Germinal center (tissue), 1 donor: ENCODE data around the gene ITPR3.
"Not testable (repeated sequence)": the region's sequence is repeated elsewhere in the genome, so short reads cannot be mapped to it uniquely, and the experiment has no call there.

Experiments used
- DNase-seq: peaks from one replicate; pipeline ENCODE4 v3.0.0; 2012; ENCODE audit warnings: mixed read lengths, low spot score

Gene ITPR3

GRCh38 chr6:33591424-33592032, 29.6 kb upstream of the ITPR3 start:
- no peak for DNase-seq

GRCh38 chr6:33592280-33592594, 28.9 kb upstream of the ITPR3 start:
- no peak for DNase-seq

- DNase-seq: peak; percentile 87
These were observed 28.3 kb upstream of the ITPR3 start for GRCh38 chr6:33592595-33593413.

DNA sequence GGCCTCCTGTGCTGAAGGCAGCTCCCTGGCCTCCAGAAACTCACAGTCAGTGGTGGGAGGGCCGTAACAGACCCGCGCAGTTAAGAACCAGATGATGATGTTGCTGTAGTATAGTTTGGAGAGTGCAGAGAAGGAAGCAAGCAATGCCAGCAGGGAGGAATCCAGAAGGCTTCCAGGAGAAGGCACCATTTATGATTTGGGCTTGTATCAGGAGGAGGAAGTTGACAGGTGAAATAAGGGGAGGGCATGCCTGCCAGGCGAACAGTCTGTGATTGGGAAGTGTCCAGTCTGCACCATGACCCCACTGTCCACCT, 27.8 kb upstream of the ITPR3 start:
- no peak for DNase-seq

DNA sequence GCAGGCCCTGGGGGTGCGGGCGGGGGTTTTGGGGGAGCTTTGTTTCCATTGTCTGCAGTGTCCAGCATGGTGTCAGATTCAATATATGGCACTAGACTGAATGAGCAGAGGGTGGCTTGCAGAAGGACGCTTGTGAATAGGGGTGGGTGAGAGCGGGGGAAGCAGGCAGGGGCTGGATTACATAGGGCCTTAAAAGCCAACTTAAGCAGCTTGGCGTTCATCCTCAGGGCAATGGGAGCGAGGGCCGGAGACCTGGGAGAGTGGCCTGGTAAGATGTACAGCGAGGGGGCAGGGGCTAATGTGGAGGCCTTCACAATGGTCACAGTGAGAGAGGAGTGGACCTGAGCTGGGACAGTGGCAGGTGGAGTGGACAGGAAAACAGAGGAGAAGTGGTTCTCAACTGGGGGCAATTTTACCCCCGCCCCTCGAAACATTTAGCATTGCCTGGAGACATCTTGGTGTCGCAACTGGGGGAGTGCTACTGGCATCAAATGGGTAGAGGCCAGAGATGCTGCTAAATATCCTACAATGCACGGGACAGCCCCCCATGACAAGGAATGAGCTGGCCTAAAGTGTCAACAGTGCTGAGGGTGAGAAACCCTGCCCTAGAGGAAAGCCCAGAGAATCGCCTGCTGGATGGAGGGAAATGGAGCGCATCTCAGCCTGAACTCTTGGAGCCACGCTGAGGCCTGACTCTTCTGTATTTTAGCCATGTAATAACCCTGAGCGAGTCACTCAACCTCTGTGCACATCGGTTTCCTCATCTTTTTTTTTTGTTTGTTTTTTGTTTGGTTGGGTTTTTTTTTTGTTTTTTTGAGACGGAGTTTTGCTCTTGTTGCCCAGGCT, 25.9 kb upstream of the ITPR3 start:
- no peak for DNase-seq

DNA sequence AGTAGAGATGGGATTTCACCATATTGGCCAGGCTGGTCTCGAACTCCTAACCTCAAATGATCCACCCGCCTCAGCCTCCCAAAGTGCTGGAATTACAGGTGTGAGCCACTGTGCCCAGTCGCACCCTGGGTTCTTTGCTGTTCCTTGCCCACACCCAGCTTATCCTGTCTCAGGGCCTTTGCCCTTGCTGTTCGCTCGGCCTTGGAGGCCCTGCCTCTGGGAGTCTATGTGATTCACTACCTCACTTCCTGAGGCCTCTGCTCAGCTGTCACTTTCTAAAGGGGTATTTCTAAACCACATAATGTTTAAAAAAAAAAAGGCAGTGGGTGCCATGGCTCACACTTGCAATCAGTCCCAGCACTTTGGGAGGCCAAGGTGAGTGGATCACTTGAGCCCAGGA, 24.2 kb upstream of the ITPR3 start:
- DNase-seq: not testable (repeated sequence)

- no peak for DNase-seq
These were observed 23.4 kb upstream of the ITPR3 start for GRCh38 chr6:33597551-33598322.

DNA sequence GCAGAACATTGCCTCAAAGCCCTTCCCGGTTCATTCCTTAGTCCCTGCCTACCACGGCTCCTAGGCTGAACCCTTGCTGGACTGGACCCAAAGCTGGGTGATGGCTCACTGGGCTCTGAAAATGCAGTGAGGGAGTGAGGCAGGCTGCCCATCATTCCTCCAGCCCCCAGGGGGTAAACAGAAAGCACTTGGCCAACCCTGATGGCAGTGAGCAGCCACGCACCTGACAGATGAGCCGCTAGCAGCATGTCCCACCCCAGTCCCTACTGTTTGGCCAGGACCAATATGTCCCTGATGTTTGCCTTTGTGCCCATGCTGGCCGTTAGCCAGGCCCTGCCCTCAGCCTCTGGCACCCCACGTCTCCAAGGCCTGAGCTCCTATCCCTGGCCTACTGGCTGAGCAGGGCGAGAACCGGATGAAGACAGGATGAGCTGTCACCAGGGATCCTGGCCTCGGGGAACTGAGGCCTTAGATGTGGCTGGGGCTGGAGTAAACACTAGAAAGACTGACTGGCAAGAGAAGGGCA, 21.6 kb upstream of the ITPR3 start:
- DNase-seq: no peak

DNA sequence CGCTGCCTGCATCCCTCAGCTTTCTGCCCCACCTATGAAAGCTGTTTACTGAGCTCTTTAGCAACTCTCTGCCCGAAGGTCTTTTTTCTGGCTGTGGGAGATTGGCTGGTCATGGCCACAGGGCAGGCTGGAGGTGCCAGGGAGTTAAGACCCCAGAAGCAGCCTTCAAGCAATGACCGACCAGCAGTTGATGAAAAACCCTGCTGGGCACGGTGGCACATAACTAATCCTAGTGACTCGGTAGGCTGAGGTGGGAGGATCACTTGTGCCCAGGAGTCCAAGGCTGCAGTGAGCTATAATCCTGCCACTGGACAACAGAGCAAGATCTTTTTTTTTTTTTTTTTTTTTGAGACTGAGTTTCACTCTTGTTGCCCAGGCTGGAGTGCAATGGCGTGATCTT, 20.4 kb upstream of the ITPR3 start:
- DNase-seq: no peak

DNA sequence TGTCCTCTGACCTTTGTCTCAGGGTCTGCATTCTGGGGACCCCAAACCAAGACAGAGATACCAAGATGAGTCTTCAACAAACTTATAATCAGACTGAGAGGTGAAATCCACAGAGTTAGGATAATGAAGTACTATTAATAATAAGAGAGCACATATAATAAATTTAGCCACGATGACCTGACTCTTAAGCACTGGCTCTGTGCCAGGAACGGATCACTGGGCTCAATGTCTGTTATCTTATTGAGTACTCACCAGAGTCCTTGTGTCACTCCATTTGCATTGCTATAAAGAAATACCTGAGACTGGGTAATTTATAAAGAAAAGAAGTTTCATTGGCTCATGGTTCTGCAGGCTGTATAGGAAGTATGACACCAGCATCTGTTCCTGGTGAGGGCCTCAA, 18.9 kb upstream of the ITPR3 start:
- DNase-seq: no peak

- DNase-seq: no peak
These were observed 15.9 kb upstream of the ITPR3 start for GRCh38 chr6:33604941-33605854.

DNA sequence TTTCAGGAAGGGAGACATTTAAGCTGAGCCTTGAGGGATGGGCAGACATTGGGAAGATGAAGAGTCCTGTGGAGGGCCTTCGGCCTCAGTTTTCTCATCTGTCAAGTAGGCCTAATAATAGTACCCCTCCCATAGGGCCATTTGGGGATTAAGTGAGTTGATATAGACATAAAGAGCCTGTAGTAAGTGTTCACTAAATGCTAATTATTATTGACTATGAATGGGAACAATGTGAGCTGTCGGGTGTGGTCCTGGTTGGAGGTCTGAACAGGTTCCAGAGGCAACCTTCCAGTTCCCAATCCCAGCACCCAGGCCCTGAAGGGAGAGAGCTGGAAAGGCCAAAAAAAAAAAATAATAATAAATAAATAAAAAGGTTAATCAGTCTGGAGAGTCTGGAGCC, 14.5 kb upstream of the ITPR3 start:
- DNase-seq: no peak

DNA sequence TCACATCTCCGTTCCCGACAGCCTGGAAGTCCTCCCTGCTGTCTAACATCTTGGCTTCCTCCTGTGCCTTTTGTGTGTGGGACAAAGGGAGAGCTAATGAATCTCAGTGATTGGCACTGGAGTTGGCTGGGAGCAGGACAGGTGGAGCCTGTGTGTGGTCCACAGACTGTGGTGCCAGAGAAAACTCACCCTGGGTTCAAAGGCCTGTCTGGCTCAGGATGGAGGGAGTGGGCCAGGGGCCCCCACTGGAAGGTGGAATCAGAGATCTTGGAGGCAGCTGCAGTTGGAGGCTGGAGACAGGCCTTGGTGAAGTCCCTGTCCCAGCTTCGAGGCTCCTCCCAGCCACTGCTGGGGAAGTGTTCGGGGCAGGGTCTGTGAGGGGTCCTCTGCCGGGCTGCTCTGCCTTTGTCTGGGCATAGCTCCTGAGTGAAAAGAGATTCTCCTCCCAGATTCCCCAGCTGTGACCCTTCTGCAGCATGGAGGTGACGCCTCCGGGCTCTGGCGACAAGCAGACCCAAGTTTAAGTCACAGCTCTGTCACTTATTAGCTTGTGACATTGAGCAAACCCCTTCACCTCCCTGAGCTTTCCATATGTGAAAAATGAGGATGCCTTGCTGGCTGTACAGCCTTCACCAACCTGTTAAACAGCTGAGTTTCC, 13.9 kb upstream of the ITPR3 start:
- DNase-seq: no peak

DNA sequence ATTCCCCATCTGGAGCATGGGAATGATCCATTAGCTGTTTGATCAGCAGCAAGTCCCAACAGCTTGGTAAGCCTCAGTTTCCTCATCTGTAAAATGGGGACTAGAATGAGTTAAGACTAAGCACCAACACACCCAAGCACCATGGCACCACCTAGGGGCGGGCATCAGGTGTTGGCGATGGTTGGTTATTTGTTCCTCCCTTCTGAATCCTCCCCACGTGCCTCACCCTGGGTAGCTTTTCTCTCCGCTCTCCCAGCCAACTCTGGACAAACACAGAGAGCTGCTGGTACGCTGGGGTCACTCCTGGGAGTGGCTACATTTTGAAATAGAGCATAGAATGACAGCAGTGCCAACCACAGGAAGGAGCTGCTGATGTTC, 13.3 kb upstream of the ITPR3 start:
- peak; percentile 75 for DNase-seq

GRCh38 chr6:33609019-33609418, 12.1 kb upstream of the ITPR3 start:
- no peak for DNase-seq

DNA sequence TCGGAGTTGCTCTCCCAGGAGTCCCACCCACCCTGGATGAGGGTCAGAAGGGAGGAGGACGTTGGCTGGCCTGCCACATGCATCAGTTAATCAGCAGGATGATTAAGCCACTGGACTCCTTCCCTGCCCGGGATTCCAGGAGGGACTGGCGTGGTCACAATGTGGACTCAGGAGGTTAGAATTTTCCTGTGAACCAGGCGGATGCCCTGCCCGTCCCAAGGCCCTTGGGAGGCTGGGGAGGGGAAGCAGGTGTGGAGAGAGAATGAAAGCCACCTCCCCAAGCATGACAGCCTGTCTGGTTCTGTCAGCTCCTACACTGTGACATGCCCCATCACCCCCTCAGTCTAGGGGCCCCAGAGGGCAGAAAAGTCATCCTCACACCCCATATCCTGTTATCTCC, 11.6 kb upstream of the ITPR3 start:
- no peak for DNase-seq

GRCh38 chr6:33610067-33610466, 11.1 kb upstream of the ITPR3 start:
- no peak for DNase-seq

DNA sequence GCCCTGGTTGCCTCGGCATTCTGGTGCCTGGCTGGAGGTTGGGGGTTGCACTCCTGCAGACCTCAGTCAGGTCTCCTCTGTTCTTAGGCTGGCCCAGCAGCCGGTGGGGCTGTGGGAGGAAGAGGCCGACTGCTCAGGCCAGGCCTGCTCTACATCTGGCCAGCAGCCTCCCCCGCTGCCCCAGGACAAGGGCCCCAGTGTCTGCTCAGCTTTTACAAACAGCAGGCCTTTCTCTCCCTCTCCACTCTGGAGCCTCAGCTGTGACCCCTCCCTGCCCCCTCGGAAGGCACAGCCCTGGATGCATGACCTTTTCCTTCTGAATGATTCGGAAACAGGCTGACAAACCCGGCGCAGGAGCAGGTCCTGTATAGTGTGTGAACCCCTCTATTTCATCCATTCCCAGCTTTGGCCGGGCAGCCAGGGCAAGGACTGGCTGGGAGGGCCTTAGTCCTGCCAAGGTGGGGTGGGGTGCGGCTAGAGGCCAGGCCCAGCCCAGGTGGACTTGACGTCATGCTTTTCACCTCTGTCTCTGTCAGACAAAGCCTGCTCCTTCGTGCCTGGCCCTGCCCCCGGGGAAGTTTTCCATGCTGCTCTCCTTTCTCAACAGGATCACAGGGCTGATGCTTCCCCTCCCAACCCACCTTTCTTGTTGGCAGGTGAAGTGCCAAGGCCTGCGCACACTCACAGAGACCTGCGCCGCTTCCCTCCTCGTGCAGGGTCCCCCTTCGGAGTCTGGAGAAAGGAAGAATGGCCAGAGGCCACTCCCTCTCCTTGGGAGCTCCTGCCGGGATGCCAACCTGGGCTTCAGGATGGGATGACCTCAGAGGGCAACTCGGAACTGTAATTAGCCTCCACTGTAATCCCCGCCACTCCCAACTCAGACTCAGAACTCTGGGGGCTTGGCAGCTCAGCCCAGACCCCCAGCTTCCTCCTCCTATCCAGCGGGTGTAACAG, 10.1 kb upstream of the ITPR3 start:
- no peak for DNase-seq

GRCh38 chr6:33613146-33613794, 7.9 kb upstream of the ITPR3 start:
- DNase-seq: no peak
